HL-60 (cell line): ENCODE measurements around the gene FECH.

Source experiments
- DNase-seq, 2 experiments: peaks; one replicate each; pipeline ENCODE4 v3.0.0-alpha.2; 2010 to 2020; ENCODE audit warnings: low read depth in 1 of 2, low spot score in 1 of 2
- H3K27ac ChIP-seq: fragments of 250-450 bp; sonication (Bioruptor Pico); replicated peaks from 2 replicates; pipeline ENCODE4 v1.5.1; 2020; ENCODE audit warnings: mild to moderate bottlenecking, moderate library complexity
- H3K27me3 ChIP-seq: fragments of 250-450 bp; sonication (Bioruptor Pico); 2 replicates; pipeline ENCODE4 v1.5.1; 2021; ENCODE audit warnings: mild to moderate bottlenecking, moderate library complexity; ENCODE audit not compliant: insufficient read depth, poor library complexity, severe bottlenecking
- H3K4me3 ChIP-seq: replicated peaks from 2 replicates; pipeline ENCODE4 v1.5.1; 2011; ENCODE audit warnings: mild to moderate bottlenecking, control low read depth, low read length; ENCODE audit not compliant: insufficient read depth
- GABPA ChIP-seq: IDR thresholded peaks from 2 replicates; pipeline ENCODE4 v1.6.1; 2012; ENCODE audit warnings: low read depth
- POLR2AphosphoS5 ChIP-seq: IDR thresholded peaks from 2 replicates; pipeline ENCODE4 v1.6.1; 2012; ENCODE audit warnings: low read depth
- REST ChIP-seq: IDR thresholded peaks from 2 replicates; pipeline ENCODE4 v1.6.1; 2012; ENCODE audit warnings: low read depth; ENCODE audit not compliant: insufficient replicate concordance
- SPI1 ChIP-seq: IDR thresholded peaks from 2 replicates; pipeline ENCODE4 v1.6.1; 2012; ENCODE audit warnings: low read depth, mild to moderate bottlenecking, borderline replicate concordance
- TF ChIP-seq, protein P1 (sequence below): IDR thresholded peaks from one replicate; pipeline ENCODE4 v1.5.1; 2011; ENCODE audit warnings: low read length, control low read depth, inconsistent platforms; ENCODE audit not compliant: insufficient read depth

FECH gene

GRCh38 chr18:57534511-57534909 is 52.0 kb downstream of the FECH start:
- TF ChIP-seq GABPA (no peak), REST (no peak)
- H3K27ac ChIP-seq, result no peak overlapping the region
- no peaks in the 10 kb centered on the region for H3K27me3 ChIP-seq
- H3K4me3 ChIP-seq, result no peak overlapping the region
- no peak for DNase-seq

DNA sequence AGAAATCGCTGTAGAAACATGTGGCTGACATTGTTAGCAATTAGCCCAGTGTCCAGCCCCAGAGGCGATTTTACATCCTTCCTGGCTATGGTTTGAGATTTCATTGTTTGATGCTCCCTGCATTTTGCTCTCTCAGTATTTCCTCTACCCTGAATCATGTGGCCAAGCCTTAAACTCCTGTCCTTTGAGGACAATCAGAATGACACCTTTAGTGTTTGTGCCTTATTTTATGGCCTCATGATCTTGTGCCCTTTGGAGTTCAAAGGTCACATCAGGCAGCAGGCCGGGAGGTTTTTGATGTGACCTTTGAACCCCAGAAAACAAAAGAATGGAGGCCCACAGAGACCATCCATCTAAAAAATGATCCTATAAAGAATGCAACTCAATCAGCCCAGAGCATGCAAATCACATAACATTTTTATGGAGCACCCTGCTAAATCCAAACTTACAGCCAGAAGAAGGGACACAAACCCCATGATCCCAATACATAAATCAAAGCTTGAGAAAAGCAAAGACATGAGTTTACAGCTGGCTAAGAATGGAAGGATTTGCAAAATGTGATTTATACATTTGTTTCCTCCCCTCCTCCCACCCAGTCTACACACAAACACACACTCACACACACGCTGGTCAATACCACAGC is 52.5 kb downstream of the FECH start:
- no peaks in the 10 kb centered on the region for H3K27me3 ChIP-seq
- no peak overlapping the region for H3K27ac ChIP-seq
- no peak for TF ChIP-seq SPI1
- no peak for TF ChIP-seq POLR2AphosphoS5
- TF ChIP-seq REST, result no peak
- TF ChIP-seq, protein P1, sequence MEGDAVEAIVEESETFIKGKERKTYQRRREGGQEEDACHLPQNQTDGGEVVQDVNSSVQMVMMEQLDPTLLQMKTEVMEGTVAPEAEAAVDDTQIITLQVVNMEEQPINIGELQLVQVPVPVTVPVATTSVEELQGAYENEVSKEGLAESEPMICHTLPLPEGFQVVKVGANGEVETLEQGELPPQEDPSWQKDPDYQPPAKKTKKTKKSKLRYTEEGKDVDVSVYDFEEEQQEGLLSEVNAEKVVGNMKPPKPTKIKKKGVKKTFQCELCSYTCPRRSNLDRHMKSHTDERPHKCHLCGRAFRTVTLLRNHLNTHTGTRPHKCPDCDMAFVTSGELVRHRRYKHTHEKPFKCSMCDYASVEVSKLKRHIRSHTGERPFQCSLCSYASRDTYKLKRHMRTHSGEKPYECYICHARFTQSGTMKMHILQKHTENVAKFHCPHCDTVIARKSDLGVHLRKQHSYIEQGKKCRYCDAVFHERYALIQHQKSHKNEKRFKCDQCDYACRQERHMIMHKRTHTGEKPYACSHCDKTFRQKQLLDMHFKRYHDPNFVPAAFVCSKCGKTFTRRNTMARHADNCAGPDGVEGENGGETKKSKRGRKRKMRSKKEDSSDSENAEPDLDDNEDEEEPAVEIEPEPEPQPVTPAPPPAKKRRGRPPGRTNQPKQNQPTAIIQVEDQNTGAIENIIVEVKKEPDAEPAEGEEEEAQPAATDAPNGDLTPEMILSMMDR, result no peak
- no peak for TF ChIP-seq GABPA
- DNase-seq, result no peak
- no peak overlapping the region for H3K4me3 ChIP-seq

GRCh38 chr18:57533006-57533867 is 53.3 kb downstream of the FECH start:
- H3K27me3 ChIP-seq, result no peaks in the 10 kb centered on the region
- H3K27ac ChIP-seq, result no peak overlapping the region
- no peak overlapping the region for H3K4me3 ChIP-seq
- DNase-seq, result no peak
- TF ChIP-seq REST, result no peak
- TF ChIP-seq POLR2AphosphoS5, result no peak
- TF ChIP-seq GABPA, result no peak

GRCh38 chr18:57529151-57529550 is 57.4 kb downstream of the FECH start:
- no peak for DNase-seq
- no peak overlapping the region for H3K4me3 ChIP-seq
- TF ChIP-seq GABPA (no peak), SPI1 (no peak)
- TF ChIP-seq, protein P1, result no peak

More at GRCh38 chr18:57529151-57529550, 57.4 kb downstream of the FECH start:
- Histone ChIP-seq H3K27ac (no peak overlapping the region), H3K27me3 (no peaks in the 10 kb centered on the region)
